Panc1 (cell line): ENCODE data around the gene PRIMPOL. TPM values are rescaled to one million over a fixed set of nuclear protein-coding genes. Genes with fewer than 3 reads are reported as not detected.
A peak's percentile ranks its signal among the peaks of the same experiment; 100 is the strongest.

ENCODE experiments used
- ATAC-seq: fragments of 200-7000 bp; cut with Tn5 transposase; 2 replicates; pipeline ENCODE4 v1.9.1; 2020; ENCODE audit warnings: mild to moderate bottlenecking, moderate library complexity
- BruUV-seq: library from RNA; stranded (reverse); fragments of 400-500 nt; replicated peaks from 2 replicates; lab custom pipeline; 2021; lab: Mats Ljungman, UMichigan
- CTCF ChIA-PET: fragments of 300-600 bp; sonication (Branson Sonifier 250); formaldehyde crosslinking; loops from one replicate; lab custom pipeline; 2022; ENCODE audit warnings: antibody characterized with exemption; lab: Charles Lee
- POLR2A ChIA-PET: fragments of 300-600 bp; sonication (Branson Sonifier 250); formaldehyde crosslinking; loops from one replicate; lab custom pipeline; 2022; ENCODE audit warnings: antibody characterized with exemption; lab: Charles Lee
- DNase-seq: peaks from one replicate; pipeline ENCODE4 v3.0.0-alpha.2; 2010; ENCODE audit warnings: low read depth, low spot score
- H3K27ac ChIP-seq: 2 replicates; pipeline ENCODE4 v1.5.1; 2011; ENCODE audit warnings: mild to moderate bottlenecking, low read length, inconsistent platforms
- H3K27me3 ChIP-seq: fragments of 200-500 bp; sonication (Bioruptor generic); 2 replicates; pipeline ENCODE4 v1.6.0; 2014; ENCODE audit warnings: low read length, inconsistent platforms; ENCODE audit not compliant: control insufficient read depth, insufficient read depth
- H3K36me3 ChIP-seq: fragments of 200-500 bp; sonication (Bioruptor generic); 2 replicates; pipeline ENCODE4 v1.5.1; 2014; ENCODE audit warnings: inconsistent platforms, mild to moderate bottlenecking, low read length, moderate library complexity; ENCODE audit not compliant: control insufficient read depth, insufficient read depth
- H3K4me1 ChIP-seq: 2 replicates; pipeline ENCODE4 v1.5.1; 2011; ENCODE audit warnings: inconsistent platforms, mild to moderate bottlenecking, low read length, moderate library complexity; ENCODE audit not compliant: control insufficient read depth, insufficient read depth
- H3K4me3 ChIP-seq, 2 experiments: 2 replicates each; pipeline ENCODE4 v1.5.1; 2011 to 2012; ENCODE audit warnings: low read depth in 2 of 2, low read length in 2 of 2, mild to moderate bottlenecking in 2 of 2, inconsistent platforms in 1 of 2, moderate library complexity in 1 of 2
- H3K9me3 ChIP-seq: fragments of 200-500 bp; sonication (Bioruptor generic); 2 replicates; pipeline ENCODE4 v1.5.1; 2014; ENCODE audit warnings: low read depth, mild to moderate bottlenecking, inconsistent platforms, low read length, moderate library complexity; ENCODE audit not compliant: control insufficient read depth, insufficient read depth
- POLR2AphosphoS5 ChIP-seq: IDR thresholded peaks from 2 replicates; pipeline ENCODE4 v1.6.1; 2012; ENCODE audit warnings: mild to moderate bottlenecking, low read depth, low read length, moderate library complexity
- SIN3A ChIP-seq: IDR thresholded peaks from 2 replicates; pipeline ENCODE4 v1.6.1; 2012; ENCODE audit warnings: low read depth, mild to moderate bottlenecking, low read length, moderate library complexity, borderline replicate concordance; ENCODE audit not compliant: insufficient read depth
- TCF7L2 ChIP-seq: IDR thresholded peaks from 2 replicates; pipeline ENCODE4 v1.6.1; 2011; ENCODE audit warnings: mild to moderate bottlenecking, low read depth, low read length, inconsistent platforms
- in situ Hi-C: cut with HindIII; loops from 2 replicates; pipeline ENCODE4 v1.10.0; 2016; ENCODE audit warnings: low sequenced_read_pairs, low pct_unique_long_range_greater_than_20kb
- intact Hi-C: fragments of 100-400 bp; cut with micrococcal nuclease; formaldehyde crosslinking; loops from one replicate; pipeline ENCODE4 v1.10.0; 2022; ENCODE audit not compliant: unreplicated experiment
- total RNA-seq: library from RNA; stranded (reverse); gene quantifications from one replicate; pipeline ENCODE4 v1.2.1, GENCODE V29; 2021; ENCODE audit not compliant: unreplicated experiment
- TF ChIP-seq, protein P1 (sequence below), 2 experiments: IDR thresholded peaks; 2 replicates each; pipeline ENCODE4 v1.6.1; 2011 to 2012; ENCODE audit warnings: low read depth in 2 of 2, control low read depth in 1 of 2, low read length in 1 of 2, mild to moderate bottlenecking in 1 of 2, moderate library complexity in 1 of 2; ENCODE audit not compliant: insufficient read depth in 1 of 2
- TF ChIP-seq, protein P2 (sequence below): fragments of 450-650 bp; IDR thresholded peaks from 2 replicates; pipeline ENCODE4 v1.5.1; 2017; ENCODE audit warnings: mild to moderate bottlenecking

Gene PRIMPOL
- total RNA-seq, 1 experiment from 2014 or later = 11.7 TPM

DNA sequence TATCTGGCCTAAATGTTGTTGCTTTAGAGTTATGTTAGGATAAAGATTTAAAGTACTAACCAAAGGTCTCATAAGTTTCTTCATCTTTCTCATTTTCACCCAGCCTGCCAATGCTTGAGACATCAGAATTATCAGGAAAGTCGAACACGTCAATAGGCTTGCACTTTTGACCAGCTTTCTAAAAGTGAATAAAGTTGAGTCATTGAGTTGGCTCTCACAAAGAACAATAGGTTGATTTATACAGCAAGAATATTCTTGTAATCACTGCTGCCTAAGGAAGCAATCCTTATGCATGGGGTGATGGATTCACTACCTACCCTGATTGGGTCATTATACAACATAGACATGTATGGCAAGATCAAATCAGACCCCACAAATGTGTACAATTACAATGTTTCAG lies 79.3 kb downstream of the PRIMPOL start:
- H3K4me3 ChIP-seq = no peak overlapping the region
- BruUV-seq = no TSS peak
- no peaks in the 10 kb centered on the region for H3K9me3 ChIP-seq
- no peak overlapping the region for H3K27ac ChIP-seq
- peaks cover 8% of the 10 kb centered on the region; the same call in 1 of the 2 replicates for H3K36me3 ChIP-seq
- H3K27me3 ChIP-seq = no peaks in the 10 kb centered on the region
- POLR2A ChIA-PET = no interaction called here
- DNase-seq = no peak
- H3K4me1 ChIP-seq = peaks cover 2% of the 10 kb centered on the region
- TF ChIP-seq POLR2AphosphoS5 (no peak), TCF7L2 (no peak)
- ATAC-seq = no peak
- intact Hi-C loops = no loop called here
- CTCF ChIA-PET = no interaction called here
- in situ Hi-C loops = no loop called here

DNA sequence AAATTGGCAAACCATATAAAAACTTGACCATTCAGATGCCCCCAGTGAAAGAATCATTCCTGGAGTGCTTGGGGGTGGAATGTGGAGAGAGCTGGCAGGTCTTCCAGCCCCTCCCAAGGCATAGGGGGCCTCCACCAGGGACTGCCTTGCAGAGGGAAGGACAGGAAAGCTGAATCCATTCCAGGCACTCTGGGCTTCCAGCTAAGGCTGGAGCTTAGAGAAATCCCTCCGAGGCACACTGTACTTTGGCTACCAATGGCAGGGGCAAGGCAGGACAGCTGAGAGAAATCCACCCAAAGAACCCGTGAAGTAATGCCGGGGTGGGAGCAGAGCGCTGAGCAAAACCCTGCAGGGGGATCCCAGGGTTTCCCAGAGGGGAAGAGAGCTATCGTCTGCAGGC lies 80.4 kb downstream of the PRIMPOL start:
- CTCF ChIA-PET = no interaction called here
- POLR2A ChIA-PET = no interaction called here
- no TSS peak for BruUV-seq
- in situ Hi-C loops = no loop called here
- ATAC-seq = no peak
- peaks cover 2% of the 10 kb centered on the region for H3K4me1 ChIP-seq
- no peaks in the 10 kb centered on the region for H3K27me3 ChIP-seq
- H3K4me3 ChIP-seq = no peak overlapping the region
- no peak for DNase-seq
- H3K27ac ChIP-seq = peak overlapping the region; percentile 23; the same call in 1 of the 2 replicates
- TF ChIP-seq, protein P1, sequence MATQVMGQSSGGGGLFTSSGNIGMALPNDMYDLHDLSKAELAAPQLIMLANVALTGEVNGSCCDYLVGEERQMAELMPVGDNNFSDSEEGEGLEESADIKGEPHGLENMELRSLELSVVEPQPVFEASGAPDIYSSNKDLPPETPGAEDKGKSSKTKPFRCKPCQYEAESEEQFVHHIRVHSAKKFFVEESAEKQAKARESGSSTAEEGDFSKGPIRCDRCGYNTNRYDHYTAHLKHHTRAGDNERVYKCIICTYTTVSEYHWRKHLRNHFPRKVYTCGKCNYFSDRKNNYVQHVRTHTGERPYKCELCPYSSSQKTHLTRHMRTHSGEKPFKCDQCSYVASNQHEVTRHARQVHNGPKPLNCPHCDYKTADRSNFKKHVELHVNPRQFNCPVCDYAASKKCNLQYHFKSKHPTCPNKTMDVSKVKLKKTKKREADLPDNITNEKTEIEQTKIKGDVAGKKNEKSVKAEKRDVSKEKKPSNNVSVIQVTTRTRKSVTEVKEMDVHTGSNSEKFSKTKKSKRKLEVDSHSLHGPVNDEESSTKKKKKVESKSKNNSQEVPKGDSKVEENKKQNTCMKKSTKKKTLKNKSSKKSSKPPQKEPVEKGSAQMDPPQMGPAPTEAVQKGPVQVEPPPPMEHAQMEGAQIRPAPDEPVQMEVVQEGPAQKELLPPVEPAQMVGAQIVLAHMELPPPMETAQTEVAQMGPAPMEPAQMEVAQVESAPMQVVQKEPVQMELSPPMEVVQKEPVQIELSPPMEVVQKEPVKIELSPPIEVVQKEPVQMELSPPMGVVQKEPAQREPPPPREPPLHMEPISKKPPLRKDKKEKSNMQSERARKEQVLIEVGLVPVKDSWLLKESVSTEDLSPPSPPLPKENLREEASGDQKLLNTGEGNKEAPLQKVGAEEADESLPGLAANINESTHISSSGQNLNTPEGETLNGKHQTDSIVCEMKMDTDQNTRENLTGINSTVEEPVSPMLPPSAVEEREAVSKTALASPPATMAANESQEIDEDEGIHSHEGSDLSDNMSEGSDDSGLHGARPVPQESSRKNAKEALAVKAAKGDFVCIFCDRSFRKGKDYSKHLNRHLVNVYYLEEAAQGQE (IDR thresholded peaks at IDR 0.05; ENCODE audit: insufficient read depth in 1 of 2, low read depth in 2 of 2, low read length in 1 of 2) = no peak
- TF ChIP-seq, protein P2, sequence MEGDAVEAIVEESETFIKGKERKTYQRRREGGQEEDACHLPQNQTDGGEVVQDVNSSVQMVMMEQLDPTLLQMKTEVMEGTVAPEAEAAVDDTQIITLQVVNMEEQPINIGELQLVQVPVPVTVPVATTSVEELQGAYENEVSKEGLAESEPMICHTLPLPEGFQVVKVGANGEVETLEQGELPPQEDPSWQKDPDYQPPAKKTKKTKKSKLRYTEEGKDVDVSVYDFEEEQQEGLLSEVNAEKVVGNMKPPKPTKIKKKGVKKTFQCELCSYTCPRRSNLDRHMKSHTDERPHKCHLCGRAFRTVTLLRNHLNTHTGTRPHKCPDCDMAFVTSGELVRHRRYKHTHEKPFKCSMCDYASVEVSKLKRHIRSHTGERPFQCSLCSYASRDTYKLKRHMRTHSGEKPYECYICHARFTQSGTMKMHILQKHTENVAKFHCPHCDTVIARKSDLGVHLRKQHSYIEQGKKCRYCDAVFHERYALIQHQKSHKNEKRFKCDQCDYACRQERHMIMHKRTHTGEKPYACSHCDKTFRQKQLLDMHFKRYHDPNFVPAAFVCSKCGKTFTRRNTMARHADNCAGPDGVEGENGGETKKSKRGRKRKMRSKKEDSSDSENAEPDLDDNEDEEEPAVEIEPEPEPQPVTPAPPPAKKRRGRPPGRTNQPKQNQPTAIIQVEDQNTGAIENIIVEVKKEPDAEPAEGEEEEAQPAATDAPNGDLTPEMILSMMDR = no peak
- TF ChIP-seq POLR2AphosphoS5 (no peak), SIN3A (no peak), TCF7L2 (no peak)
- H3K9me3 ChIP-seq = no peaks in the 10 kb centered on the region
- H3K36me3 ChIP-seq = peaks cover 2% of the 10 kb centered on the region; the same call in 1 of the 2 replicates
- intact Hi-C loops = no loop called here

DNA sequence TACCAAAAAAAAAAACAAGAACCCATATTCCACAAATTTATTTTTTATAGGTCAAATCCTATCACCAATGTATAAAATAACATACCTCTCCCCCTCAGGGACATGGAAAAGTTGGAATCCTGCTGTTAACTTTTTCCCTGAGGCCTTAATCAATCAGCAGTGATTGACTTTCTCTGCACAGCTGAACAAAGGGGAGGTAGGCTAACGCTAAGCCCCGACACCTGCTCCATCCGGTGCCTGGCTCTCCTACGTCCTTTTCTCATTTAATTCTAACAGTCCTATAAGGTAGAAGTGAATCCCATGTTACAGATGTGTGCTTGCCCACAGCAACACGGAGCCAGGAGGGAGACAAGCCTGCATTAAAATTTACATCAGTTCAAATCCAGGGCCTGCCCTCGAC lies 81.5 kb downstream of the PRIMPOL start:
- DNase-seq (no peak), ATAC-seq (no peak)
- CTCF ChIA-PET = no interaction called here
- no TSS peak for BruUV-seq
- TF ChIP-seq SIN3A (no peak), POLR2AphosphoS5 (no peak), TCF7L2 (no peak)
- TF ChIP-seq, protein P2 = no peak
- TF ChIP-seq, protein P1 (IDR thresholded peaks at IDR 0.05; ENCODE audit: insufficient read depth in 1 of 2, low read depth in 2 of 2, low read length in 1 of 2) = no peak
- Histone ChIP-seq H3K27ac (peak overlapping the region; percentile 44; the same call in 1 of the 2 replicates), H3K36me3 (peaks cover 2% of the 10 kb centered on the region; the same call in 1 of the 2 replicates), H3K4me1 (peaks cover 2% of the 10 kb centered on the region), H3K4me3 (no peak overlapping the region), H3K27me3 (no peaks in the 10 kb centered on the region), H3K9me3 (no peaks in the 10 kb centered on the region)
- POLR2A ChIA-PET = no interaction called here
- in situ Hi-C loops = no loop called here
- intact Hi-C loops = no loop called here
